Measurements from ENCODE around the gene CA5A.
A peak's percentile ranks its signal among the peaks of the same experiment; 100 is the strongest.

Gene CA5A

GRCh38 chr16:87961623-87962022 lies 25.3 kb upstream of the CA5A start:
- no peak for DNase-seq

- DNase-seq, result no peak
These were observed 24.5 kb upstream of the CA5A start for GRCh38 chr16:87960852-87961251.

DNA sequence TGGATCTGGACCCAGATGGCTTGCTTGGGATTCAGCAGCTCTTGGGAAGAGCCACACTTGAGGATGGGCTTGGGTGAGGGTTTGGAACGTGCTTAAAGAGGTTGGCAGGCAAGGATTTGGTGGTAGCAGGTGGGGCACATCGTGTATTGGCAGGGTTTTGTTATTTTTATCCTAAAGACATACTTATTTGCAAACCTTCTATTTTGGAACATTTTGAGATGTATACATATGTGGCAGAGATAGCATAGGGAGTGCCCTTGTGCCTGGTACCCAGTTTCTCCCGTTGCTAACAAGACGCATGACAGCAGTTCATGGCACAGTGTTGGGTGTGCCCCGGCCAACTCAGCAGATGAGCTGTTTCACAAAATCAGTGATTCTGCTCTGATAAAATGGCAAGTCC lies 24.0 kb upstream of the CA5A start:
- no peak for DNase-seq

- DNase-seq, result peak; percentile 12 to 48
These were observed 23.2 kb upstream of the CA5A start for GRCh38 chr16:87959391-87959990.

- DNase-seq, result no peak
These were observed 22.3 kb upstream of the CA5A start for GRCh38 chr16:87958632-87959031.

- no peak for DNase-seq
These were observed 21.2 kb upstream of the CA5A start for GRCh38 chr16:87957296-87958094.

- peak; percentile 43 to 84 for DNase-seq
These were observed 20.3 kb upstream of the CA5A start for GRCh38 chr16:87956365-87957231.

- no peak for DNase-seq
These were observed 19.7 kb upstream of the CA5A start for GRCh38 chr16:87956098-87956364.

DNA sequence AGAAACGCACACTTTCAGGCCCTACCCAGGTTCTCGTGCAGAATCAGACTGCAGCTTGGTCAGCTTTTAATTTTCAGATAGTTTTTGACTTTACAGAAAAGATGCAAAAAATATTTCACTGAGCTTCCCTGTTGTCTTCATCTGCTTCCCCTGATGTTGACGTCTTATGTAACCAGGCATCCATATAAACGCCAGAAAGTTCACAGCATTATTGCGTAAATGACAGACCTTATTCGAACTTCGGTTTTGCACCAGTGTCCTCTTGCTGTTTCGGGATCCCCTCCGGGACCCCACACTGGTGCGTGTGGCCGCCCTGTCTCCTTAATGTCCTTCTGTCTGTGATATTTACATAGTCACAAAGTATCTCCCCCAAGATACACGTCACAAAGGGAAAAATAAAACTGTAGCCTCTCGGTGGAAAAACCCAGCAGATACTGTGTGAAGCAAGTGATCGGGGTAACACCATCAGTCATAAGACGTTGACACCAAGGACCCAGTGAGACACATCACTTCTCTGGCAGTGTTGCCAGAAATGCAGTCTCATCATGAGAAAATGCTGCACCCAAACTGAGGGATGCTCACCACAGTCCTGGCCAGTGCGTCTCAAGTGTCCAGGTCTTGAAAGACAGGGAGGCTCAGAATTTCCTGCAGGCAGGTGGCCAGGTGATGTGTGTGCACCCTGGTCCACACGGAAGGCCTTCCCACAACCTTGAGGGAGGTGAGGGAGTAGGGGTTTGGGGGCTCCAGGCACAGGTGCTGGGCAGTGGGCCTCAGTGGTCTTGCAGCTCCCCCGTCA lies 19.2 kb upstream of the CA5A start:
- peak in 1 of 2 donors; percentile 27 for DNase-seq

GRCh38 chr16:87954826-87955225 lies 18.5 kb upstream of the CA5A start:
- DNase-seq, result no peak

DNA sequence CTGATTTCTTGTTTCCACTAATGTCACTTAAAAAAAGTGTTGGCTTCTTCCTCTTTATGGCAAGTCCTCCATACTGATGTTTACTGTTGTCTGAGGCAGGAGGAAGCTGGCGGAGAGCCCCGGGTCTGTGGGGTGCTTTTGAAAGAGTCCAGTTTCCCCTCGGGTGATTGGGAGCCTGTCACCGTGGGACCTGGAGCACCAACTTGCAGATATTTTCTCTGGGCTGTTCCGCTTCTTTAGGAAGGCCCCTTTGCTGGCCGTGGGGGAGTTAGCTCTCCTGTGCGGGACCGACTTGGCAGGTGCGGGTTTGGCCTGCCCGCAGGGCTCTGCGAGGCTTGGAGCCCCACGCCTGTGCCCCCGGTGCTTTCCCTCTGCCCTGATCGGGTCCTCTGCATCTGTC lies 18.0 kb upstream of the CA5A start:
- DNase-seq, result peak in 1 of 2 donors; percentile 32

- DNase-seq, result peak; percentile 14 to 45
These were observed 17.2 kb upstream of the CA5A start for GRCh38 chr16:87953308-87954215.

DNA sequence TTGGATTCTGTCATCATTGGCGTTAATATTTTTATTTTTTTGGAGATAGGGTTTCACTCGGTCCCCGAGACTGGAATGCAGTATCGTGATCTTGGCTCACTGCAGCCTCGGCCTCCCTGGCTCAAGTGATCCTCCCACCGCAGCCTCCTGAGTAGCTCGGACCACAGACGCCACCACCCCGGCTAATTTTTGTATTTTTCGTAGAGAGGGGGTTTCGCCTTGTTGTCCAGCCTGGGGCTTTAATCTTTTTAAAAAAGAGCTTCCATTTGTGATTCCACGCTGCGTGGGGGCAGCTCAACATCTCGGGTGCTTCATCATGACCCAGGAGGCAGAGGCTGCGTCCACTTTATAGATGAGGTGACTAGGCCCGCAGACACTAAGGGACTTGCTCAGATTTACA lies 16.4 kb upstream of the CA5A start:
- no peak for DNase-seq

DNA sequence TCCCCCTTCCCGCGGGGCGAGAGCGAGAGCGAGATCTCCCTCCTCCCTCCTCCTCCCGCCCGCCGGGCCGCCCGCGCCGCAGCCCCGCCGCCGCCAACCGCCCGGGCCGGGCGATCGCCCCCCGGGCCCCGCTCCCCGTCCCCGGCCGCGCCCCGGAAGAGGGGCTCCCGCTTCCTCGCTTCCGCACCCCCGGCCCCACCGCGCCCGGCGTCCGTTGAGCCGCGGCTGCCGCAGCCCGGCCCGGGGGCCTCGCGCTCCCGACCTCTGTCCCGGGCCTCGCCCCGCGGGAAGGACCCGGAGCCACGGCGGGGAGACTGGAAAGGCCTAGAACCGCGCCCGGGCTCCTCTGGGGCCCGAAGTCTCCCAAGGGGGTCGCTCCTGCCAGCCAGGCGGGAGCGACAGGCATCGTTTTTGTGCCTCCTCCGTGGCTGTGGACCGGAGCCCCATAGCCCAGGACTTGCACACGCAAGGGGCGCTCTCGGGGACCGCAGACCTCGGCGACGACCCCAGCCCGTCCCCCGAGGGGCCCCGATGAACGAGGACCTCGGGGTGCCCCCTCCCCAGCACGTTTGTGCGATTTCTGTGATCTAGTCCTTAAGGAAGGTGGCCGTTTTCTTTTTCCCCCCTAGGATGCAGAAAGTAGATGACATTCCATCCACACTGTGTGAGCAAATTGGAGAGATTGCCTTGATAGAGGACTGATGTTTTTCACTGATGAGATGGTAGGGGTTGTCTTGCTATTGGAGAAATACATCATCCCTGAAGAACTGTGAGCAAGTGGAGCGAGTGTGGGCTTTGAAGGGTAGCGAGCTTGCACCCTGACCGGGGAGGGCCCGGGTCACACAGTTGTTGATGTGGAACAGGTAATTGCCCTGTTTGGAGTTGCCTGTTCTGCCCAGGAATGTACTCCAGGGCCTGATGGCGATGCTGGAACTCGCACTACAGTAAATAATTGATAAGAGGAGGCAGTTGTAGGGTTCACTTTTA lies 15.5 kb upstream of the CA5A start:
- peak in 1 of 2 donors; percentile 61 for DNase-seq

- DNase-seq, result peak; percentile 89 to 93
These were observed 14.6 kb upstream of the CA5A start, which contains the start of gene BANP for GRCh38 chr16:87950765-87951551. BANP (plus strand) TSS chr16:87951434; CDS start chr16:87975116, 23,682 bp downstream.

DNA sequence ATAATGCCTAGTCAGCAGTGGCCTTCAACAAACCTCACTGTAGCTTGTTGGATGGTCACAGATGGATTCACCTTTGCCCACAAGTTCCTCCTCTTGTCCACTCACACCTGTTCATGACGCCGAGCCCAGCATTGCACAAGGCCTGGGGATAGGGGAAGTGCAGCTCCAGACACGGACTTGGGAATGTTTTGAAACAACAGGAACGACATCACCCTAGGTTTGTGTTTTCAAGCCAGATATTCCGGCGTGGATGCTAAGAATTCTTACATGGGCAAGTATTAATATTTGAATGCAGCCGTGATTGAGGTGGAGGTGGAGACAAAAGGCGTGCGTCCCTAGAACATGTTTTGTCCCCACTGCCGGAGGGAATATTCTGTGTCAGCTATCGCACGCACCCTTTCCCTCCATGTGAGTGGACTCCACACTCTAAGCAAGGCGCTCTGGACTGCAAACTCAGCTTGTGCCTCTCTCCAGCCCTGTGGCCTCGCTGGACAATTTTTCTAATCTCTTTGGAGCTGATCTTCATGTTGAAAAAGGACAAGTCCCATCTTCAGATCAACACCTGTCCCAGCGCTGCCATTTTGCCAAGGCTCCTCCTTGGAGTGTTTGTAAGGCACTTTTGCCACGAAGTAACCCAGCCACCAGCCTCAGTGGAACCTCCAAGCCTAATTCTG lies 12.9 kb upstream of the CA5A start:
- DNase-seq, result no peak

DNA sequence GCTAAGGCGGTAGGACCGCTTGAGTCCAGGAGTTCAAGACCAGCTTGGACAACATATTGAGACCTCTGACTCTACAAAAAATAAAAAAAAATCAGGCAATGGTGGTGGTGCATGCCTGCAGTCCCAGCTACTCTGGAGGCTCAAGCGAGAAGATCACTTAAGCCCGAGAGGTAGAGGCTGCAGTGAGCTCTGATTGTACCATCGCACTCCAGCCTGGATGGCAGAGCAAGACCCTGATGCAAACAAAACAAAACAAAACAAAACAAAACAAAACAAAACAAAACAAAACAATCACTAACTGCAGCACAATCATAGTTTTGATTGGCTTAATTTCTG lies 12.4 kb upstream of the CA5A start:
- DNase-seq, result no peak

- peak; percentile 13 to 89 for DNase-seq
These were observed 11.8 kb upstream of the CA5A start for GRCh38 chr16:87948119-87948545.
